ENCODE results near the gene UBE3D.

UBE3D gene

DNA sequence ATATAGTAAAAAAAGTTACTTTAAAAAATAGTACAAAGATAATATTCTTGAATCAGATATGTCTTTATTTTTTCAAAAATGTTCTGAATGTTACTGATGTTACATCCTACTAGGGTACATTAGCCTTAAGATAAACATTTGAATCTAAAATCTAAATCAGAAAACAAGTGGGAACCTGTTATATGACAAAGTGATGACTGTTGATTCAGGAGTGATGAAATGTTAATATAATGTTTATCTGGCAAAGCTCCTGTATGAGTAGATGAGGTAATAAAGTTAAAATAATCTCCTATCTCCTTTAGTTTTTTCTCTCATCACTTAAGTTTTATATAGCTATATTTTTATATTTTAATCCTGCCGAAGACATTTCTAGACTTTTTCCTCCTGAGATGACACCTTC, 6.1 kb upstream of the UBE3D start:
- DNase-seq (ENCODE audit: extremely low read depth, low read depth) = no peak
- TF ChIP-seq, protein P1, sequence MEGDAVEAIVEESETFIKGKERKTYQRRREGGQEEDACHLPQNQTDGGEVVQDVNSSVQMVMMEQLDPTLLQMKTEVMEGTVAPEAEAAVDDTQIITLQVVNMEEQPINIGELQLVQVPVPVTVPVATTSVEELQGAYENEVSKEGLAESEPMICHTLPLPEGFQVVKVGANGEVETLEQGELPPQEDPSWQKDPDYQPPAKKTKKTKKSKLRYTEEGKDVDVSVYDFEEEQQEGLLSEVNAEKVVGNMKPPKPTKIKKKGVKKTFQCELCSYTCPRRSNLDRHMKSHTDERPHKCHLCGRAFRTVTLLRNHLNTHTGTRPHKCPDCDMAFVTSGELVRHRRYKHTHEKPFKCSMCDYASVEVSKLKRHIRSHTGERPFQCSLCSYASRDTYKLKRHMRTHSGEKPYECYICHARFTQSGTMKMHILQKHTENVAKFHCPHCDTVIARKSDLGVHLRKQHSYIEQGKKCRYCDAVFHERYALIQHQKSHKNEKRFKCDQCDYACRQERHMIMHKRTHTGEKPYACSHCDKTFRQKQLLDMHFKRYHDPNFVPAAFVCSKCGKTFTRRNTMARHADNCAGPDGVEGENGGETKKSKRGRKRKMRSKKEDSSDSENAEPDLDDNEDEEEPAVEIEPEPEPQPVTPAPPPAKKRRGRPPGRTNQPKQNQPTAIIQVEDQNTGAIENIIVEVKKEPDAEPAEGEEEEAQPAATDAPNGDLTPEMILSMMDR (IDR thresholded peaks at IDR 0.05; ENCODE audit: low read depth, low read length, missing control alignments) = no peak
- no peak overlapping the region for H3K4me3 ChIP-seq (replicated peaks; ENCODE audit: low read depth, low read length)

DNA sequence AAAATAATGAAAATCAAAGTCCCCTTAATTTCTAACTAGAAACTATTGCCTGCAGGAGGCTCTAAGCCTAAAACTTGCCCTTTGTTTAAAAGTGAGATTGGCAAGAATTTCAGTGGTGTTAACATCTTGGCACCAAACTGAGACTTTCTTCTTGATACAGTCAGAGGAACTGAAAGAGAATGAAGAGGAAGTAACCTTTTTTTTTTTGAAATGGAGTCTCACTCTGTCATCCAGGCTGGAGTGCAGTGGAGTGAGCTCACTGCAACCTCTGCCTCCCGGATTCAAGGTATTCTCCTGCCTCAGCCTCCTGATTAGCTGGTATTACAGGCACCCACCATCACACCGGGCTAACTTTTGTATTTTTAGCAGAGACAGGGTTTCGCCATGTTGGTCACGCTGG, 5.4 kb upstream of the UBE3D start:
- no peak for DNase-seq (ENCODE audit: extremely low read depth, low read depth)
- H3K4me3 ChIP-seq (replicated peaks; ENCODE audit: low read depth, low read length) = no peak overlapping the region
- TF ChIP-seq, protein P1 (IDR thresholded peaks at IDR 0.05; ENCODE audit: low read depth, low read length, missing control alignments) = no peak

DNA sequence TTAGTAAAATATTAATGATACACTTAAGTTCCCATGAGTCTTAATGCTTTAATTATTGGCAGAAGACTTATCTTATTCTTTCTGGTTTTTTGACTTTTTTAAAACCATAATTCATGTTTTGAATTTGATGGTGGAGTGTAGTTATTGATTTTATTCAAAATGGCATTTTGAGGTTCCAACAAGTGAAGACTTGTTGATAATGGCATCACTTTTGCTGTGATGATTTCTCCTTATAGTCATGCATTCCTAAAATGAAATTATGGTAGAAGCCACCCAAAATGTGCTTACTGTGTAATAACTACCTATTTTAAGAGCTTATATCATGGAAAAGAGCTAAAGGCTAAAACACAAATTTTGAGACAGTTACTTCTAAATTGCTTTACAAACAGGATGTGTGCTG, 4.0 kb upstream of the UBE3D start:
- no peak overlapping the region for H3K4me3 ChIP-seq (replicated peaks; ENCODE audit: low read depth, low read length)
- no peak for DNase-seq (ENCODE audit: extremely low read depth, low read depth)
- TF ChIP-seq, protein P1 (IDR thresholded peaks at IDR 0.05; ENCODE audit: low read depth, low read length, missing control alignments) = no peak

DNA sequence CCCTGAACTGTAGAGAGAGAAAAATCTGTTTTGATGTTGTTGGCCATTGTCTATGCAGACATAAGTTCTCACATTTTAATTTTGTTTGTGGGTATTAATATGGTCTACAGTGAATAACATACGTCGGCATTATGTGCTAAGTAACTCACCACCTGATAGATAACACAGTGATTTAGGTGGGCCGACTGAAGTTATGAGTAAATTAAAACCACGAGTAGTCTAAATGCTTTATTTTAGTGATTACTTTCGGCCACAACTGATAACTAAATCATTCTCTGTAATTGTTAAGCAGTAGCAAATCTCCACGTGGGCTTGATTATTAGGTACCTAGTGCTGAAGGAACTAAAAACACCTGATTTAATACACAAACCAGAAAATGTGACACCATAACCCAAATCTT, 3.0 kb upstream of the UBE3D start:
- peak overlapping the region; percentile 82 for H3K4me3 ChIP-seq (replicated peaks; ENCODE audit: low read depth, low read length)
- TF ChIP-seq, protein P1 (IDR thresholded peaks at IDR 0.05; ENCODE audit: low read depth, low read length, missing control alignments) = no peak
- DNase-seq (ENCODE audit: extremely low read depth, low read depth) = no peak

DNA sequence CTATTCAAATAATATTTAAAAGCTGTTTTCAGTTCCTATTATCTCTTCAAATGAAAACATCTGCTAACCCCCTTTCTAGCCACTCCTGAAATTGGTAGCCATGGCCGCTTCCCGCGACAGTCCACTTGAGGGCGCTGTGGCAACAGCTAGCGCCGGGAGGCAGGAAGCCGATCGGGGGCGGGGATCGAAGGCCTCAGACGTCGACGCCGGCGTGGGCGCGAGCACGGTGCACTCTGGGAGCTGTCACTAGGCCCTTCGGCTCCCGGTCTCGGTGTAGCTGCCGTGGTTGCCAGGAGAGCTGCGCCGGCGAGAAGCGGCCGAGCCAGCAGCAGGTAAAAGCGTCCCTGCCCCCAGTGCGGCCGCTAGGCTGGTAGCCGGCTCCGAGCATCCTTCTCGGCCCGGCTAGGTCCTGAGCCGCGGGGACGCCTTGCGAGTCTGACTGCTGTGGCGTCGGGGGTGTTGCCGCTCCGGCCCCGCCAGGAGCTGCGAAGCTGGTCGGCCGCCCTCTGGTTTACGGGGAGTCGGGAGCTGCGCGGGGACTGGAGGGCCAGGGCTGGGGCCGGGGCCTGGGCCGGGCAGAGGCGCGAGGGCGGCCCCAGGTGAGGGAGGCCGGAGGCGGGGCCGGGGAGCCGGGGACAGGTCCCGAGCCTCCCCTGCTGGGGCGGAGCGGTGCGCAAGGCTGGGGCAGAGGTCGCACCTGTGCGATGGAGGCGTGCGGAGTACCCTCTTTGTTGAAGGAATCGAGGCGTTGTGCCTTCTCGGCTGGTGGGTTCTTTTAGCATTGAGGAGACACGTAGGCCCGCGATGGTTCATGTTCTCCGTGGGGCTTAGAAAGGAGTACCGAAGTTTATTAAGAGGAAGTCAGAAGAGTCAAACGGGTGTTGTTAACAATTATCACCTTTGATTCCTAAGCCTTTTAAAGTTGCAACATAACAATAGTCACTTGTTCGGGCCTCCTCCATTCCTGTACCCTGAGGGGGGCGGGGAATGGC, 2.1 kb upstream of the UBE3D start, which contains the start of gene DOP1A:
TSS of gene DOP1A (plus strand) at position 224 of the 992 bp plus-strand sequence. CDS start 29,307 bp downstream, outside the sequence.
- TF ChIP-seq, protein P1 (IDR thresholded peaks at IDR 0.05; ENCODE audit: low read depth, low read length, missing control alignments) = peak; percentile 97
- H3K4me3 ChIP-seq (replicated peaks; ENCODE audit: low read depth, low read length) = peak within 1 kb of the TSS; percentile 82
- peak; percentile 80 for DNase-seq (ENCODE audit: extremely low read depth, low read depth)

DNA sequence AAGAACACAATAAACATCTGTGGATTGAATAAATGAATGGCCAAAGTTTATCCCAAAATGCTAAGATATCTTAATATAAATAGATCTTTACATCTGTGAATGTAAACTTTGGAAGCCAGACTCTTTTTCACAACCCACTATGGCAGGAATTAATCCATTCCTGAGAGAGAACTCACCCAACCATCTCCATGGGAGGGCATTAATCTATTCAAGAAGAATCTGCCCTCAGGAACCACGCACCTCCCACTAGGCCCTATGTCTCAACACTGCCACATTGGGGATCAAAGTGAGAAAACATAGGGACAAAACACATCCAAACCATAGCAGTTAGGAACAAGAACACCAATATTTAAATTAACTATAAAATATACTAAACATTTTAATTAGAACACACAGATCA, 3.4 kb downstream of the UBE3D start:
- no peak overlapping the region for H3K4me3 ChIP-seq (replicated peaks; ENCODE audit: low read depth, low read length)
- TF ChIP-seq, protein P1 (IDR thresholded peaks at IDR 0.05; ENCODE audit: low read depth, low read length, missing control alignments) = no peak
- no peak for DNase-seq (ENCODE audit: extremely low read depth, low read depth)
